Panc1 (cell line): ENCODE measurements around the gene MOB4.

Experiments used
- CTCF ChIP-seq: fragments of 450-650 bp; IDR thresholded peaks from 2 replicates; pipeline ENCODE4 v1.5.1; 2017; ENCODE audit warnings: mild to moderate bottlenecking
- POLR2AphosphoS5 ChIP-seq: IDR thresholded peaks from 2 replicates; pipeline ENCODE4 v1.6.1; 2012; ENCODE audit warnings: mild to moderate bottlenecking, low read depth, low read length, moderate library complexity
- SIN3A ChIP-seq: IDR thresholded peaks from 2 replicates; pipeline ENCODE4 v1.6.1; 2012; ENCODE audit warnings: low read depth, mild to moderate bottlenecking, low read length, moderate library complexity, borderline replicate concordance; ENCODE audit not compliant: insufficient read depth
- TCF7L2 ChIP-seq: IDR thresholded peaks from 2 replicates; pipeline ENCODE4 v1.6.1; 2011; ENCODE audit warnings: mild to moderate bottlenecking, low read depth, low read length, inconsistent platforms

- TF ChIP-seq CTCF = no peak
- TF ChIP-seq SIN3A = no peak
- no peak for TF ChIP-seq POLR2AphosphoS5
- no peak for TF ChIP-seq TCF7L2
These were observed 511 bp downstream of the MOB4 start for GRCh38 chr2:197516393-197516761.
